RKO (cell line): ENCODE results near the gene CD209.

Experiments
- DNase-seq: peaks from one replicate; pipeline ENCODE4 v3.0.0-alpha.2; 2016; ENCODE audit warnings: low spot score

Gene CD209

DNA sequence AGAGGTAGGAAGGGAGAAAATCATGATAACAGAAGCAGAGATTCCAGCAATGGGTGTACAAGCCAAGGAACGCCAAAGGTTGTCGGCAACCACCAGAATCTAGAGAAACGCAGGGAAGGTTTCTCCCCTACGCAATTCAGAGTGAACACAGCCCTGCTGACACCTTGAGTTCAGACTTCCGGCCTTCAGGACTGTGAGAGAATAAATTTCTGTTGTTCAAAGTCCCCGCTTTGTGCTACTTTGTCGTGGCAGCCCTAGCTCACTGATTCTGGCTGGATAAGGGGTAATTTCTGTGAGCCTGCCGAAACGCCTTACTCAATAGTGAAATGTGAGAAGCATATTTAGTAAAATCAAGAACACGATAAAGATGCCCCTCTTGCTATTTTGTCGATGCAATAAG, 10.1 kb downstream of the CD209 start:
- no peak for DNase-seq

DNA sequence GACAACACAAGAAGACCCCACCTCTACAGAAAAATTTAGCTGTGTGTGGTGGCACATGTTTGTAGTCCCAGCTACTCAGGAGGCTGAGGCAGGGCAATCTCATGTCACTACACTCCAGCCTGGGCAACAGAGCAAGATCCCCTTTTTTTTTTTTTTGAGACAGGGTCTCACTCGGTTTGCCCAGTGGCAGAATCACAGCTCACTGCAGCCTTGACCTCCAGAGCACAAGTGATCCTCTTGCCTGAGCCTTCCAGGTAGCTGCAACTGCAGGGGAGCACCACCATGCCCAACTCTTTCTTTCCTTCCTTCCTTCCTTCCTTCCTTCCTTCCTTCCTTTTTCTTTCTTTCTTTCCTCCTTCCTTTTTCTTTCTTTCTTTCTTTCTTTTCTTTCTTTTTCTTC, 11.2 kb downstream of the CD209 start:
- no peak for DNase-seq

DNA sequence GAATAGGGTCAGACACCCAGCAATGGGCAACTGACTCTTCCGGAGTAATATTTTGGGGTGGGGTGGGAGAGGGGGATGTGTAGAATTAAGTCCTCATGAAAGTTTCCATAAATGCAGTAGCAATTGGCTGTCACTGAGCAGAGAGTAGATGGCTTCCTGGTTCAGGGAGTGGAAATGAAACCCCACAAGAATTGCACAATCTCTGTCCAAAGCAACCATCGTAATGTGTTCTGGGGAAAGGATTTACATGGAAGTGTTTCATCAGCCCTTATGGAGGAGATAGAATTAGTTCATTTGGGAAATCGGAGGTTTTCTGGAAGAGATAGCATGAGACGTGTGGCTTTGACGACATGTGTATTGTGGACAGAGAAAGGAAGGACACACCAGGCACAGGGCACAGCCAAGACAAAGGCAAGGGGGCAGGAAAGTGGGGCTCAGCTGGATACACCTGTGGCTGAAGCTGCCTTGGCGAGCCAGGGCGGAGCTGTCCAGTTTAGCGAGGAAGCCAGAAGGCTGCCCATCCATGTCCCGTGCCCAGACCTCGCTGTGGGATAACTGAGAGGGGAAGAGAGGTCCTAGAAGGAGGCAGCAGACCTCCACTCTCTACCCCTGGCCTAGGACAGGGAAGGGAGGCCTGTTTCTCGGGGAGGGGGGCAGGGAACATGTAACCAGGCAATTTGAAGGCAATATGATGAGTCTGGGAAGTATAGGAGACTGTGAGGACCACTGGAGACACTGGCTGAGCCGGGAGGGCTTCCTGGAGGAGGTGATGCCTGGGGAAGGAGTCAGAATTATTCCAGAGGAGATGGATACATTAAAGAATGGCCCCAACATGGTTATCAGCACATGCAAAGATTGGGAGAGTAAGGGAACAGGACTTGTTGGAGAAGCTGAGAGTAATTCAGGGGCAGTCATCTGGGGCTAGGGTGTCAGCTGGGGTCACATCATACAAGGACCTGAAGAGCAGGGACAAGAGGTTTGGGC, 12.8 kb downstream of the CD209 start:
- DNase-seq: no peak

- no peak for DNase-seq
These were observed 14.0 kb downstream of the CD209 start for GRCh38 chr19:7733376-7733775.

- no peak for DNase-seq
These were observed 15.3 kb downstream of the CD209 start, which contains the start of gene CLEC4G for GRCh38 chr19:7732045-7732444. Gene CLEC4G (minus strand): TSS chr19:7732110. CDS start chr19:7732102, 8 bp downstream.

- no peak for DNase-seq
These were observed 15.7 kb downstream of the CD209 start for GRCh38 chr19:7731615-7732014.

DNA sequence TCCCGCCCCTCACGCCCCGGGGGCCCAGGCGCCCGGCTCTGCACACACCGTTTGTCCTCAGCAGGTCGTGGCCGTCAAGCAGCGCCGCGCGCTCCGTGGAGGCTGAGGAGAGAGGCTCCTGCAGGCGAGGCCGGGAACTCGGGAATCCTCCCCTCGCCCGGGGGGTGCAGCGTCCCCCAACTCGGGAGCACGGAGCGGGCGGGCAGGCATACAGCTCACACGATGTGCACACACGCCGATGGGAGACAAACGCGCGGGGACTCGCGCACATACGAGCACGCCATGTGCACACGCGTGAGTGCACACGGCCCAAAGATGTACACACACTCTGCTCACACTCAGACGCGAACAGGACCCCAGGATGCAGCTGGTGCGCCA, 16.1 kb downstream of the CD209 start:
- DNase-seq: no peak

GRCh38 chr19:7730286-7731217, 16.8 kb downstream of the CD209 start:
- no peak for DNase-seq

DNA sequence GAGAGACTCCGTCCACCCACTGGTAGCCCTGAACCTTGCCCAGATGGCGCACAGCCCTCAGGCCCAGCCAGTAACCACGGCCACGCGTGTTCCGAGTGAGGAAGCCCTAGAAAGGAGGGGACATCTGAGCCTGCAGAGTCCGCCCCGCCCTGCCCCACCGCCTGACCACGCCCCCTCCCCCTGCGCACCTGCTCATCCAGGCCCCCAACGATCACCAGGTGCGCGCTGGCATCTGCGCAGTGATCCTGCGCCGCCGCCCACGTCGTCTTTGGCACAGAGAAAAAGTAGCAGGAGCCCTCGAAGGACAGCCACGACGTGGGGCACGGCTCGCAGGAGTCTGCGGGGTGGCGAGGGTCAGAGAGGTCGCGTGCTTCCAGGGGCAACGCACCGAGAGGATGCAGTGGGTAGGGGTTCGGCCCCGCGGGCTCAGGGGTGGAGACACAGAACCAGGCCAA, 17.5 kb downstream of the CD209 start:
- no peak for DNase-seq

- DNase-seq: no peak
These were observed 18.1 kb downstream of the CD209 start for GRCh38 chr19:7729211-7729610.

DNA sequence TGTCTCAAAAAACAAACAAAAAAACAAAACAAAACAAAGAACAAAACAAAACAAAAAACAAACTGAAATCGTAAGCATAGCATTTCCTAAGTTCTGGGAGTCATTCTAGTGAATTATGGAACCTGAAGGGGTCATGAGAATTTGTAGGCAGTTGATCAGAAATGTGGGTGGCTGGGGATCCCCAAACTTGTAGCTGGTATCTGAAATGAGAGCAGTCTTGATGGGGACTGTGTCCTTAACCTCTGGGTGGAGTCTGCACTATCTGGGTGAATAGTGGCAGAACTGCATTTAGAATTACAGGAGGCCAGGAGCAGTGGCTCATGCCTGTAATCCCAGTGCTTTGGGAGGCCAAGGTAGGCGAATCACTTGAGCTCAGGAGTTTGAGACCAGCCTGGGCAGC, 21.5 kb downstream of the CD209 start:
- no peak for DNase-seq

DNA sequence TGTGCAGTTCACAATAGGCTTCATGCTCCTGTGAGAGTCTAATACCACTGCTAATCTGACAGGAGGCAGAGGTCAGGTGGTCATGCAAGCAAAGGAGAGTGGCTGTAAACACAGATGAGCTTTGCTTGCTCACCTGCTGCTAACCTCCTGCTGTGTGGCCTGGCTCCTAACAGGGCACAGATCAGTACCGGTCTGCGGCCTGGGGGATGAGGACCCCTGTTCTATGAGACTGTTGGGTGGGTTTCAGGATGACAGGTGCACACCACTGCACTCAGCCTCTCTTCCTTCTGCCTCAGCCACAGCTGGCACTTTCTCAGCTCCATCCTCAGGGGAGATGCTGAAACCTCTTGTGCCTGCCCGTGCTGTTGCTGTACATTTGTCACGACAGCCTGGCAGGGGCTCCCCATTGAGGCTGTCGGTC, 25.1 kb downstream of the CD209 start:
- no peak for DNase-seq

DNA sequence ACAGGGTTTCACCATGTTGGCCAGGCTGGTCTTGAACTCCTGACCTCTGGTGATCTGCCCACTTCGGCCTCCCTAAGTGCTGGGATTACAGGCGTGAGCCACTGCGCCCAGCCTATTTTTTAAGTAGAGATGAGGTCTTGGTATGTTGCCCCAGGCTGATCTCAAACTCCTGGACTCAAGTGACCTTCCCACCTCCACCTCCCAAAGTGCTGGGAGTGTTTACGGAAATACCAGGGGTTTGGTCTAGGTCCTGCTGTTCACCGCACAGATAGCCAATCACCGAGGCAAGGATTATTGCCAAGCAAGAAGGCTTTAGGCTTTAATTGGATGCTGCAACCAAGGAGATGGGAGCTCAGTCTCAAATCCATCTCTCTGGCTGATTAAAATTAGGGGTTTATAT, 27.0 kb downstream of the CD209 start:
- DNase-seq: no peak

GRCh38 chr19:7718668-7719067, 28.7 kb downstream of the CD209 start:
- DNase-seq: no peak

- DNase-seq: no peak
These were observed 30.6 kb downstream of the CD209 start for GRCh38 chr19:7716762-7717161.

DNA sequence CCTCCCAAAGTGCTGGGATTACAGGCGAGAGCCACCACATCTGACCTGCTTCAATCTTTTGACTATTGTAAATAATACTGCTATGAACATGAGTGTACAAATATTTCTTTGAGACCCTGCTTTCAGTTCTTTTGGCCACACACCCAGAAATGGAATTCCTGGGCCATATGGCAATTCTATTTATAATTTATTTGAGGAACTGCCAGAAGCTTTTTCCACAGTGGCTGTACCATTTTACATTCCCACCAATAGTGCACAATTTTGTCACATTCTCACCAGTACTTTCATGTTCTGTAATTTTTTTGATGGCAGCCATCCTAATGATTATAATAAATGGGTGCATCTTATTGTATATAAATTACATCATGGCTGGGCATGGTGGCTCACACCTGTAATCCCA, 31.7 kb downstream of the CD209 start:
- no peak for DNase-seq

- DNase-seq: no peak
These were observed 36.7 kb downstream of the CD209 start for GRCh38 chr19:7710616-7711015.

GRCh38 chr19:7709932-7710460, 37.3 kb downstream of the CD209 start:
- no peak for DNase-seq

DNA sequence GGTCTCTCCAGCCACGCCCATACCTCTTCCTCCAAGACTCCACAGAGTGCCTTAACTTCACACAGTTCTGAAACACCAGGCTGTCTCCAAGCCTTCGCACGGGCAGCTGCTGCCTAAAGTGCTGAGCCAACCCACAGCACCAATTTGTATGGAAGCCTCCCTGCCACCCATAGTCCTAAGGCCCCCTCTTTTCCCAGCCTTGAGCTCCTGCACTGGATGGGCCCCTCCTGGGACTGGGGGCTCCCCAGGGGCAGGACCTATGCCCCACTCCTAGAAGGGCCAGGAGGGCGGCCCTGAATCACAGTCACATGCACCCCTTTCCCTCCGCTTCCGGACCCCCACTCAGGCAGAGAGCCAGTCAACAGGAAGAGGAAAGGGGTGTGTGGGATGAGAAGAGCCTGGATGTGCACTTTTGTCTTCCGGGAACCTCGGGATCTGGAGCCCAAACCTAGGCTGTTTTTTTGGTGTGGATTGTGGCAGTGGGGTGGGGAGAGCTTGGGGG, 40.3 kb downstream of the CD209 start:
- no peak for DNase-seq

- DNase-seq: no peak
These were observed 41.0 kb downstream of the CD209 start for GRCh38 chr19:7706188-7706954.
